Measurements from ENCODE around the gene PLB1.

The PLB1 gene, protein sequence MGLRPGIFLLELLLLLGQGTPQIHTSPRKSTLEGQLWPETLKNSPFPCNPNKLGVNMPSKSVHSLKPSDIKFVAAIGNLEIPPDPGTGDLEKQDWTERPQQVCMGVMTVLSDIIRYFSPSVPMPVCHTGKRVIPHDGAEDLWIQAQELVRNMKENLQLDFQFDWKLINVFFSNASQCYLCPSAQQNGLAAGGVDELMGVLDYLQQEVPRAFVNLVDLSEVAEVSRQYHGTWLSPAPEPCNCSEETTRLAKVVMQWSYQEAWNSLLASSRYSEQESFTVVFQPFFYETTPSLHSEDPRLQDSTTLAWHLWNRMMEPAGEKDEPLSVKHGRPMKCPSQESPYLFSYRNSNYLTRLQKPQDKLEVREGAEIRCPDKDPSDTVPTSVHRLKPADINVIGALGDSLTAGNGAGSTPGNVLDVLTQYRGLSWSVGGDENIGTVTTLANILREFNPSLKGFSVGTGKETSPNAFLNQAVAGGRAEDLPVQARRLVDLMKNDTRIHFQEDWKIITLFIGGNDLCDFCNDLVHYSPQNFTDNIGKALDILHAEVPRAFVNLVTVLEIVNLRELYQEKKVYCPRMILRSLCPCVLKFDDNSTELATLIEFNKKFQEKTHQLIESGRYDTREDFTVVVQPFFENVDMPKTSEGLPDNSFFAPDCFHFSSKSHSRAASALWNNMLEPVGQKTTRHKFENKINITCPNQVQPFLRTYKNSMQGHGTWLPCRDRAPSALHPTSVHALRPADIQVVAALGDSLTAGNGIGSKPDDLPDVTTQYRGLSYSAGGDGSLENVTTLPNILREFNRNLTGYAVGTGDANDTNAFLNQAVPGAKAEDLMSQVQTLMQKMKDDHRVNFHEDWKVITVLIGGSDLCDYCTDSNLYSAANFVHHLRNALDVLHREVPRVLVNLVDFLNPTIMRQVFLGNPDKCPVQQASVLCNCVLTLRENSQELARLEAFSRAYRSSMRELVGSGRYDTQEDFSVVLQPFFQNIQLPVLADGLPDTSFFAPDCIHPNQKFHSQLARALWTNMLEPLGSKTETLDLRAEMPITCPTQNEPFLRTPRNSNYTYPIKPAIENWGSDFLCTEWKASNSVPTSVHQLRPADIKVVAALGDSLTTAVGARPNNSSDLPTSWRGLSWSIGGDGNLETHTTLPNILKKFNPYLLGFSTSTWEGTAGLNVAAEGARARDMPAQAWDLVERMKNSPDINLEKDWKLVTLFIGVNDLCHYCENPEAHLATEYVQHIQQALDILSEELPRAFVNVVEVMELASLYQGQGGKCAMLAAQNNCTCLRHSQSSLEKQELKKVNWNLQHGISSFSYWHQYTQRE (N-terminal part only)

DNA sequence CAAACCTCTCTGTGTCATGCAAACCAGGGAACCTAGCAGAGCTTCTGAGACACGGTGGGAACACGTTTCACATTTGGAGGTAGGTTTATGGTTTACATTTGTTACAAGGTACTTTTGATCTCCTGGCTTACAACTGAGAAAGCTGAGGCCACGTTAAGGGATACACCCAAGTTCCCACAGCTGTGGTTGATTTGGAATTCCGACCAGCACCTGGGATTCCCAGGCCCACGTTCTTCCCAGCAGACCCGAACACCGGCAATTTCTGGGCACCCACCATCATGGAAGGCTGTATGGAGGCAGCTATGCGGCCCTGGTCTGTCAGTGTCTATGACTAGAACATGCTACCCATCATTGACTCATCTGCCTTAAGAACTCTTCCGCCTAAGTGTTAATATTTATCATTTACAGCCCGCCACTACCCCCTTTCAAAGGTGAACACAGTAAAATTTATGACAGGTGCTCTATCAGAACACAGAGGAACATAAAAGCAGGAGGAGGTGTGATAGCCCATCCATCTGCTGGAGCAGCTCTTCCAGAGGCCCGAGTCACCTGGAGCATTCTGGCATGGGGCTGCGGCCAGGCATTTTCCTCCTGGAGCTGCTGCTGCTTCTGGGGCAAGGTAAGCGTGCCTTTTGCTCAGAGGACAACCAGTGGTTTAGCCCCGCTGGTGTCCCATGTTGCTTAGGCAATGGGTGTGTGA, at the start of gene PLB1:
TSS of gene PLB1 (plus strand) at position 510 of the 700 bp plus-strand sequence. CDS start at position 565, 55 bp downstream.
- no peak within 1 kb of the TSS for H3K4me2 ChIP-seq (ENCODE audit: low read depth, low read length)
- no peak within 1 kb of the TSS for H3K4me3 ChIP-seq (ENCODE audit: low read length)
- no peaks in the 10 kb centered on the region for H3K36me3 ChIP-seq (replicated peaks; ENCODE audit: insufficient read depth, low read length)
- TF ChIP-seq EZH2 (optimal IDR thresholded peaks at IDR 0.05; ENCODE audit: low read depth, low read length): no peak
- TF ChIP-seq EZH2phosphoT487 (IDR thresholded peaks at IDR 0.05; ENCODE audit: low read length): no peak
- TF ChIP-seq, protein P1, sequence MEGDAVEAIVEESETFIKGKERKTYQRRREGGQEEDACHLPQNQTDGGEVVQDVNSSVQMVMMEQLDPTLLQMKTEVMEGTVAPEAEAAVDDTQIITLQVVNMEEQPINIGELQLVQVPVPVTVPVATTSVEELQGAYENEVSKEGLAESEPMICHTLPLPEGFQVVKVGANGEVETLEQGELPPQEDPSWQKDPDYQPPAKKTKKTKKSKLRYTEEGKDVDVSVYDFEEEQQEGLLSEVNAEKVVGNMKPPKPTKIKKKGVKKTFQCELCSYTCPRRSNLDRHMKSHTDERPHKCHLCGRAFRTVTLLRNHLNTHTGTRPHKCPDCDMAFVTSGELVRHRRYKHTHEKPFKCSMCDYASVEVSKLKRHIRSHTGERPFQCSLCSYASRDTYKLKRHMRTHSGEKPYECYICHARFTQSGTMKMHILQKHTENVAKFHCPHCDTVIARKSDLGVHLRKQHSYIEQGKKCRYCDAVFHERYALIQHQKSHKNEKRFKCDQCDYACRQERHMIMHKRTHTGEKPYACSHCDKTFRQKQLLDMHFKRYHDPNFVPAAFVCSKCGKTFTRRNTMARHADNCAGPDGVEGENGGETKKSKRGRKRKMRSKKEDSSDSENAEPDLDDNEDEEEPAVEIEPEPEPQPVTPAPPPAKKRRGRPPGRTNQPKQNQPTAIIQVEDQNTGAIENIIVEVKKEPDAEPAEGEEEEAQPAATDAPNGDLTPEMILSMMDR (IDR thresholded peaks at IDR 0.05; ENCODE audit: low read length): no peak
- H3K4me1 ChIP-seq (ENCODE audit: low read length): 0 out of 2 replicates have a peak, but pooled peaks cover 4% of the 10 kb centered on the region
- no peaks in the 10 kb centered on the region for H3K9me2 ChIP-seq (replicated peaks; ENCODE audit: insufficient read depth, low read length)
- no peak within 1 kb of the TSS for H3K9ac ChIP-seq (ENCODE audit: low read length)
- H3K27ac ChIP-seq (ENCODE audit: low read length): no peak within 1 kb of the TSS
- no peaks in the 10 kb centered on the region for H3F3A ChIP-seq (ENCODE audit: insufficient read depth, low read length)
- no peaks in the 10 kb centered on the region for H3K27me3 ChIP-seq (replicated peaks; ENCODE audit: insufficient read depth, low read length)
- no peaks in the 10 kb centered on the region for H3K79me2 ChIP-seq (ENCODE audit: low read length)
- DNase-seq: no peak
- H3K9me3 ChIP-seq (replicated peaks; ENCODE audit: insufficient read depth, low read length): no peaks in the 10 kb centered on the region
- H2AFZ ChIP-seq (ENCODE audit: low read length): no peak within 1 kb of the TSS
- H4K20me1 ChIP-seq (ENCODE audit: insufficient read depth, low read length): no peaks in the 10 kb centered on the region

DNA sequence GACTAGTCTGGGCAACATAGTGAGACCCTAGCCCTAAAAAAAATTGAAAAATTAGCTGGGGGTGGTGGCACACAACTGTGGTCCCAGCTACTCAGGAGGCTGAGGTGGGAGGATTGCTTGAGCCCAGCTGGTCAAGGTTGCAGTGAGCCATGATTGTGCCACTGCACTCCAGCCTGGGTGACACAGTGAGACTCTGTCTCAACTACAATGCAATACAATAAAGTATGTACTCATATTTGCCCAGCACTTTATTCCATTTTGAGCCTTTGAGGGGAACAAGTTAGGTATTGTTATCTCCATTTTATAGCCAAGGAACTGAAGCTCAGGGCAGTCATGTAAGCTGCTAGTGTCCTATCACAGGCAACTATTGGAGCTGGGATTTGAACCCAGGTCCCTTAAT, 49.3 kb upstream of the PLB1 start:
- H3F3A ChIP-seq (ENCODE audit: insufficient read depth, low read length): no peaks in the 10 kb centered on the region

More for the DNA sequence above, 49.3 kb upstream of the PLB1 start:
- Histone ChIP-seq H3K27ac (ENCODE audit: low read length) (no peak overlapping the region), H3K36me3 (replicated peaks; ENCODE audit: insufficient read depth, low read length) (no peaks in the 10 kb centered on the region), H2AFZ (ENCODE audit: low read length) (no peak overlapping the region), H3K4me2 (ENCODE audit: low read depth, low read length) (no peak overlapping the region), H4K20me1 (ENCODE audit: insufficient read depth, low read length) (no peaks in the 10 kb centered on the region), H3K27me3 (replicated peaks; ENCODE audit: insufficient read depth, low read length) (no peaks in the 10 kb centered on the region), H3K9me2 (replicated peaks; ENCODE audit: insufficient read depth, low read length) (no peaks in the 10 kb centered on the region), H3K4me3 (ENCODE audit: low read length) (no peak overlapping the region), H3K79me2 (ENCODE audit: low read length) (no peaks in the 10 kb centered on the region), H3K4me1 (ENCODE audit: low read length) (no peaks in the 10 kb centered on the region), H3K9ac (ENCODE audit: low read length) (no peak overlapping the region), H3K9me3 (replicated peaks; ENCODE audit: insufficient read depth, low read length) (no peaks in the 10 kb centered on the region)
- TF ChIP-seq EZH2phosphoT487 (IDR thresholded peaks at IDR 0.05; ENCODE audit: low read length) (no peak), EZH2 (optimal IDR thresholded peaks at IDR 0.05; ENCODE audit: low read depth, low read length) (no peak)
- TF ChIP-seq, protein P1 (IDR thresholded peaks at IDR 0.05; ENCODE audit: low read length): no peak
- no peak for DNase-seq

Measured in MM.1S (cell line).